RKO (cell line): ENCODE data around the gene NCAN.
"Not testable (repeated sequence)": the region's sequence is repeated elsewhere in the genome, so short reads cannot be mapped to it uniquely, and the experiment has no call there.

ENCODE experiments used
- DNase-seq: peaks from one replicate; pipeline ENCODE4 v3.0.0-alpha.2; 2016; ENCODE audit warnings: low spot score

The NCAN gene

GRCh38 chr19:19224150-19224851 is 12.5 kb downstream of the NCAN start:
- no peak for DNase-seq

DNA sequence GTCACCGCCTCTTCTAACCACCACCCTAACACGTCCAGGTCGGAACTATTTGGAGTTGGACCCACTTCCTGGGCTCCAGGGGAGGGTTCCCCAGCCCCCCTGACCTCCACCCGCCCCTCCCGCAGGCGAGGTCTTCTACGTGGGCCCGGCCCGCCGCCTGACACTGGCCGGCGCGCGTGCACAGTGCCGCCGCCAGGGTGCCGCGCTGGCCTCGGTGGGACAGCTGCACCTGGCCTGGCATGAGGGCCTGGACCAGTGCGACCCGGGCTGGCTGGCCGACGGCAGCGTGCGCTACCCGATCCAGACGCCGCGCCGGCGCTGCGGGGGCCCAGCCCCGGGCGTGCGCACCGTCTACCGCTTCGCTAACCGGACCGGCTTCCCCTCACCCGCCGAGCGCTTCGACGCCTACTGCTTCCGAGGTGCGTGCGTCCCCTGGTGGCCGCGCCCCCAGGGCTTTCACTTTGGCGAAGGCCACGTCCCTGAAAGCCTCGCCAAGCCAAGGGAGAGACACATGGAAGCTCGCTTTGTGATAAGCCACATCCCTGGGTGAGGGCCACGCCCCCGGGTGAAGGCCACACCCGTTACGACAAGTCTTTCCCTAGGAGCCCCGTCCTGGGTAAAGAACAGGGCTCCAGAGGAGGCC is 13.2 kb downstream of the NCAN start:
- no peak for DNase-seq

- no peak for DNase-seq
Observed at GRCh38 chr19:19226204-19226603, 14.4 kb downstream of the NCAN start.

DNA sequence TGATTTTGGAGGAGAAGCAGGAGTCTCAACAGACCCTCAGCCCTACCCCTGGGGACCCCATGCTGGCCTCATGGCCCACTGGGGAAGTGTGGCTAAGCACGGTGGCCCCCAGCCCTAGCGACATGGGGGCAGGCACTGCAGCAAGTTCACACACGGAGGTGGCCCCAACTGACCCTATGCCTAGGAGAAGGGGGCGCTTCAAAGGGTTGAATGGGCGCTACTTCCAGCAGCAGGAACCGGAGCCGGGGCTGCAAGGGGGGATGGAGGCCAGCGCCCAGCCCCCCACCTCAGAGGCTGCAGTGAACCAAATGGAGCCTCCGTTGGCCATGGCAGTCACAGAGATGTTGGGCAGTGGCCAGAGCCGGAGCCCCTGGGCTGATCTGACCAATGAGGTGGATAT is 14.9 kb downstream of the NCAN start:
- no peak for DNase-seq

GRCh38 chr19:19227217-19227616 is 15.5 kb downstream of the NCAN start:
- no peak for DNase-seq

DNA sequence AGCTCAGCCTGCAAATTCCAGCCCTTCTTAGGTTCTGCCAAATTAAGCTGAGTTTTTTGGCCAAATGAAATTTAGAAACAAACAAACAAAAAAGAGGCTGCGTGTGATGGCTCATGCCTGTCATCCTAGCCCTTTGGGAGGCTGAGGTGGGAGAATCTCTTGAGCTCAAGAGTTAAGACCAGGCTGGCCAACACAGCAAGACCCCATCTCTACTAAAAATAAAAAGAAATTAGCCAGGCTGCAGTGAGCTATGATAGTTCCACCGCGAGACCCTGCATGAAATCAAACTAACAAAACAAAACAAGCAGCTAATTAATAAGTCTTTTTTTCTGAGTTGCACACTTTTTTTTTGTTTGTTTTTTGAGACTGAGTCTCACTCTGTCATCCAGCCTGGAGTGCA is 17.9 kb downstream of the NCAN start:
- no peak for DNase-seq

- no peak for DNase-seq
Observed at GRCh38 chr19:19230999-19231398, 19.2 kb downstream of the NCAN start.

DNA sequence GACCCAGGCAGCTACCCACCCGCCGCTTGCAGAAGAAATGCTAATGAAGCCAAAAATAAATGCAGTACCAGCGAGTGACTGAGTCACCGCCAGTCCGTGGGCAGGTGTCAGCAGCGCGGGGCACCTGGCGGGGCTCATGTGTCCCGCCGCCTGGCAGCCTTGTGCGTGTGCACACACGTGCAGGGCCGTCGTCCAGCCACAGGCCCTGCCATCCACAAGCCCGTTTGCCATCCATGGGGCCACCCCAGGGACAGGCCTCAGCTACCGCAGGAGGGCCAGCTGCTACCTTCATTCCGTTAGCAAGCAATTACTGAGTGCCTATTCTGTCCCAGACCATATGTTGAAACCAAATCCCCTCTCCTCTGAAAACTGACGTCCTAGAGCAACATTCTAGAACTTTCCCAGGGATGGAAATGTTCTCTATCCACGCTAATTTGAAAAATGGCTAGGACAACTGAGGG is 20.5 kb downstream of the NCAN start:
- no peak for DNase-seq

- no peak for DNase-seq
Observed at GRCh38 chr19:19234220-19234816, 22.6 kb downstream of the NCAN start.

- no peak for DNase-seq
Observed at GRCh38 chr19:19236173-19236572, 24.4 kb downstream of the NCAN start.

DNA sequence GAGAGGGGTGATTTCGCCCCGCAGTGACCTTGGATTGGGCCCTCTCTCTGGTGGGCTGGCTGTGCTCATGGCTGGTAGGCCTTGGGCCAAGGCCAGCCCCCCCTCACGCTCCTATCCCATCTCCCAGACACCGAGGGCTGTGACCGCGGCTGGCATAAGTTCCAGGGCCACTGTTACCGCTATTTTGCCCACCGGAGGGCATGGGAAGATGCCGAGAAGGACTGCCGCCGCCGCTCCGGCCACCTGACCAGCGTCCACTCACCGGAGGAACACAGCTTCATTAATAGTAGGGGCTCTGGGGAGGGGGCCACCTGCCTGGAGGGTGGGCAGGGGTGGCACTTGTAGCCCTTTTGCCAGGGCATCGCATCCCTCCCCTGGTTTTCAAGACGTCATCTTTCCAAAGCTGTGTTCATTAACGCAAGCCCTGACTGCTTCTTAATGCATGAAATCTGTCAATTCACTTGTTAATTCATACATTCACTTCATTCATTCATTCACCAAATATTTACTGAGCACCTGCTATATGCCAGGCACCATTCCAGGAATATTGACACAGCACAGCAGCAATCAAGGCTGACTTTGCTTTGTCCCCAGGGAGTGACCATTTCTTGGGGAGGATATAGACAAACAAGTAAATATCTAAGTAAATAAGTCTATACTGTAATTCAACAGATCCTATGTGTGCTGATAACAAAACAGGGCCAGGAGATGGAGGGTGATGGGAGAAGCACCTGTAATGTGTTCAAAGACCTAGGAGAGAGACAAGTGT is 26.6 kb downstream of the NCAN start:
- DNase-seq = no peak

GRCh38 chr19:19239675-19240074 is 27.9 kb downstream of the NCAN start:
- DNase-seq = no peak

- no peak for DNase-seq
Observed at GRCh38 chr19:19240476-19240875, 28.7 kb downstream of the NCAN start.

DNA sequence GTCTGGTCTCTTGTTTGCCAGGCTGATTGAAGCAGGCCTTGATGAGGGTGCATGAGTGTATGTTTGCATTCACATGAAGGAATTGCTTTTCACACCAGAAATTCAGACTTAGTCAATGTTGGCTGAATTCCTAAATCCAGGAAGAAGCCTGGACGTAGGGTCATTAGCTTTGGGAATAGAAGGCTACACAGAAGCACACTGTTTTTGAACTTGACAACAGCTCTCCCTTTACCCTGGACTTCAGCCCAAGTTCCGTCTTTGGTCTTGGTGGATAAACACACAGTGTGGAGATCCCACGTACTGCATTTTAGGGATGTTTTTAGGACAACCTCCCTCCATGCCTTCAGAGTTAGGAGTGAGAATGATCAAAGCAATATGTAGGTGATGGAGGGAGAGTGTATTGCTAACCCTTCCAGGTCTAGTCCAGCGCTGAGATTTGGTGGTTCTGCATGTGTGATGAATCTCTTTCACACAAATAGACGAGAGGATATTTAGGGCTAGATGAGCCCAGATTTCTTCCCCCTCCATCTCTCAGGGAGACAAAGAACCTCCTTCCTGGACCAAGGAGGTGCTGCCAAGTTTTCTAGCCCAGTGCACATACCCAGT is 38.5 kb downstream of the NCAN start:
- DNase-seq = no peak

DNA sequence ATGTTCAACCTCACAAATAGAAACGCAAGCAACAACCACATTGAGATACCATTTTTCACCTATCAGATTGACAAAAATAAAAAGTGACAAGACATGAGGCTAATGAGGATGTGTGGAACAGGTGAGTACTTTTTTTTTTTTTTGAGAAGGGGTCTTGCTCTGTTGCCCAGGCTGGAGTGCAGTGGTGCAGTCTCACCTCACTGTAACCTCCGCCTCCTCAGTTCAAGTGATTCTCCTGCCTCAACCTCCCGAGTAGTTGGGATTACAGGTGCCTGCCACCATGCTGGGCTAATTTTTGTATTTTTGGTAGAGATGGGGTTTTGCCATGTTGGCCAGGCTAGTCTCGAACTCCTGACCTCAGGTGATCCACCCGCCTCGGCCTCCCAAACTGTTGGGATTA is 41.7 kb downstream of the NCAN start:
- DNase-seq = not testable (repeated sequence)

DNA sequence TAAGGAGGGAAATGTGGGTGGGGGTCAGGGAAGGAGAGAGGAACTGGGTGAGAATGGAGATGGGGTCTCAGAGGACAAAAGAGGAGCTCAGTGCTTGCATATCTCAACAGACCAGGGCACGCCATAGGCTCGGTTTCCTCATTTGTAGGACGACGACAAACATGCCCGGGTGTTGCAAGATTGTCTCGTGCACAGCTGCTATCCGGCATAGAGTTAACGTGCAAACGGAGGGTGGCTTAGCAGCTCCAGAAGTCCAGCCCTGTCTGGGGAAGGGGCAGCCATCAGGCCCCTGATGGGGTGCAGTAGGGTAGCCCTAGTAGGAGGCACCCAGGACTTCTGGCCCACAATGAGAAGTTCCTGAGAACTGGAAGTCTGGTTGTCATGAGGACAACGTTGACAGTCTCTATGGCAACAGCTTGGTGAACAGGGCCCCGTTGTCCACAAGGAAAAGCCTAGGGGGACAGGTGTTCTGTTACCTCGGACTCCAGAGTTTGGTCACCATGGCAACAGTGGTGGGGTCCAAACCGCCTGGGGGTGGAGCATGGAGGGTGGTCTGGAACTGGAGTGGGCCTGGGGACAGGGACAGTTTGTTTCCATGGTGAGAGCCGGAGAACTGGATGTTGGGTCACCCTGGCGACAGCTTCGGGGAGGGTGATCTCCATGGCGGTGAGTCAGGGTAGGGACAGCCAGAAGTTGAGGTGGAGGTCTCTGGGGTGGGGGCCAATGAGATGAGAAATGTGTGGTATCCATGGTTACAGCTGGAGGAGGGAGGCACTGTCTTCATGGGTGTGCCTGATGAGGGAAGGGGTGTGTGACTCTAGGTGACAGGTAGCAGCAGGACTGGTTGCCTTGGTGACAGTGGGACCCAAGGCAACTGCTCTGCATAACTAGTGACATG is 44.6 kb downstream of the NCAN start:
- no peak for DNase-seq

GRCh38 chr19:19257137-19257536 is 45.4 kb downstream of the NCAN start:
- no peak for DNase-seq

- no peak for DNase-seq
Observed at GRCh38 chr19:19257836-19258588, 46.3 kb downstream of the NCAN start.

DNA sequence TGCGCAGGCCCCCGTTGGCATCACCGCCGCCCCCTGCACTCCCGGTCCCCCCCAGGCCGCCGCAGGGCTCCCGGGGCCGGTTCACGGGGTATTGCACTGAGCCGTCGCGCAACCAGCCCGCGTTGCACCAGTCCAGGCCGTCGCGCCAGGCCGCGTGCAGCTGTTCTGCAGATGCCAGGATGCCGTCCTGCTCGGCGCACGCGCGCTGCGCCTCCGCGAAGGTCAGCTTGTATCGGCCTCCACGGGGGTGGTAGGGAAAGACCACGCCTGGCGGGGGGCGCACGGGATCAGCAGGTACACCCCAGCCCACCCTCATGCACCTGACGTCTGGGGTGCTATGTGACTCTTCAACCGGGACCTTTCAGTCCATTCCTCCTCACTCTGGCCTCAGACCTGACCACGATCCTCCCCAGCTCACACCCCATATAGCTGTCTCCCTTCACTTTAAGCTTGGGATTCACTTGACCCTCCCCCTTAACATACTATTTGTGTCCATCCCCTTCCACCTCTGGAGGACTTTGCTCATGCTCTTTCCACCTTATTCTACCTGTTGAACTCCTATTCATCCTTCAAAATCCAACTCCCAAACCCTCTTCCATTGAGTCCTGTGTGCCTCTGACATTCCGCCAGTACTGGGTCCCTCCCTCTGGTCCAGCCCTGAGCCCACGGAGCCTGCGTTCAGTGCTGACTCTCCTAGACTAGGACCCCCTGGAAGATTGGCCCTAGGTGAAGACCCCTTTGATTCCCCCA is 47.0 kb downstream of the NCAN start:
- no peak for DNase-seq

GRCh38 chr19:19259741-19260140 is 48.0 kb downstream of the NCAN start:
- peak; percentile 66 for DNase-seq
